H7 (cell line): Measurements from ENCODE around the gene PPFIA2. TPM values are rescaled to one million over a fixed set of nuclear protein-coding genes. Genes with fewer than 3 reads are reported as not detected.
"Not testable (repeated sequence)": the region's sequence is repeated elsewhere in the genome, so short reads cannot be mapped to it uniquely, and the experiment has no call there.

Experiments
- DNase-seq: peaks from one replicate; pipeline ENCODE4 v3.0.0; 2012
- H3K27me3 ChIP-seq: 2 replicates; pipeline ENCODE4 v1.6.0; 2011; ENCODE audit warnings: mild to moderate bottlenecking, low read length; ENCODE audit not compliant: control insufficient read depth, insufficient read depth
- H3K36me3 ChIP-seq: replicated peaks from 2 replicates; pipeline ENCODE4 v1.5.1; 2011; ENCODE audit warnings: low read length; ENCODE audit not compliant: control insufficient read depth, insufficient read depth
- H3K4me3 ChIP-seq: 2 replicates; pipeline ENCODE4 v1.5.1; 2011; ENCODE audit warnings: low read depth, mild to moderate bottlenecking, control low read depth, low read length, moderate library complexity; ENCODE audit not compliant: insufficient read depth
- total RNA-seq: library from RNA; depleted of rRNA; stranded (reverse); fragments of >200 nt; shearing (Covaris generic); gene quantifications from 2 replicates; pipeline ENCODE4 v1.2.3, GENCODE V29; 2014

The PPFIA2 gene
- total RNA-seq, 1 experiment from 2014 or later = 0.03 TPM

- H3K36me3 ChIP-seq = no peaks in the 10 kb centered on the region
- no peak overlapping the region for H3K4me3 ChIP-seq
- DNase-seq = no peak
- H3K27me3 ChIP-seq = no peaks in the 10 kb centered on the region
These were observed 141.2 kb downstream of the PPFIA2 start for GRCh38 chr12:81617915-81618314.

- Histone ChIP-seq H3K36me3 (no peaks in the 10 kb centered on the region), H3K4me3 (no peak overlapping the region), H3K27me3 (no peaks in the 10 kb centered on the region)
- DNase-seq = no peak
These were observed 144.0 kb downstream of the PPFIA2 start for GRCh38 chr12:81615026-81615588.

- no peaks in the 10 kb centered on the region for H3K27me3 ChIP-seq
- H3K4me3 ChIP-seq = no peak overlapping the region
- H3K36me3 ChIP-seq = no peaks in the 10 kb centered on the region
- DNase-seq = peak; percentile 18
These were observed 147.9 kb downstream of the PPFIA2 start for GRCh38 chr12:81610955-81611889.

GRCh38 chr12:81597928-81598604 lies 161.1 kb downstream of the PPFIA2 start:
- H3K36me3 ChIP-seq = no peaks in the 10 kb centered on the region
- no peak overlapping the region for H3K4me3 ChIP-seq
- no peak for DNase-seq
- H3K27me3 ChIP-seq = no peaks in the 10 kb centered on the region

- Histone ChIP-seq H3K4me3 (no peak overlapping the region), H3K27me3 (no peaks in the 10 kb centered on the region), H3K36me3 (no peaks in the 10 kb centered on the region)
- DNase-seq = no peak
These were observed 162.6 kb downstream of the PPFIA2 start for GRCh38 chr12:81596558-81596957.

- no peak overlapping the region for H3K4me3 ChIP-seq
- no peak for DNase-seq
- H3K27me3 ChIP-seq = no peaks in the 10 kb centered on the region
- H3K36me3 ChIP-seq = no peaks in the 10 kb centered on the region
These were observed 167.9 kb downstream of the PPFIA2 start for GRCh38 chr12:81591256-81591655.

GRCh38 chr12:81590703-81591102 lies 168.4 kb downstream of the PPFIA2 start:
- H3K4me3 ChIP-seq, H3K36me3 ChIP-seq, DNase-seq, H3K27me3 ChIP-seq: not testable (repeated sequence)

GRCh38 chr12:81588235-81589008 lies 170.7 kb downstream of the PPFIA2 start:
- Histone ChIP-seq H3K27me3 (no peaks in the 10 kb centered on the region), H3K36me3 (no peaks in the 10 kb centered on the region), H3K4me3 (no peak overlapping the region)
- DNase-seq = no peak

GRCh38 chr12:81585787-81586186 lies 173.4 kb downstream of the PPFIA2 start:
- no peak for DNase-seq
- H3K4me3 ChIP-seq = no peak overlapping the region
- H3K36me3 ChIP-seq = no peaks in the 10 kb centered on the region
- H3K27me3 ChIP-seq = no peaks in the 10 kb centered on the region

GRCh38 chr12:81573228-81573627 lies 185.9 kb downstream of the PPFIA2 start:
- Histone ChIP-seq H3K4me3 (no peak overlapping the region), H3K27me3 (no peaks in the 10 kb centered on the region), H3K36me3 (no peaks in the 10 kb centered on the region)
- DNase-seq = no peak

GRCh38 chr12:81572411-81572810 lies 186.7 kb downstream of the PPFIA2 start:
- H3K4me3 ChIP-seq = no peak overlapping the region
- H3K36me3 ChIP-seq = no peaks in the 10 kb centered on the region
- no peak for DNase-seq
- no peaks in the 10 kb centered on the region for H3K27me3 ChIP-seq

GRCh38 chr12:81570234-81570633 lies 188.9 kb downstream of the PPFIA2 start:
- Histone ChIP-seq H3K27me3 (no peaks in the 10 kb centered on the region), H3K36me3 (no peaks in the 10 kb centered on the region), H3K4me3 (no peak overlapping the region)
- DNase-seq = no peak

- no peaks in the 10 kb centered on the region for H3K36me3 ChIP-seq
- no peak overlapping the region for H3K4me3 ChIP-seq
- no peaks in the 10 kb centered on the region for H3K27me3 ChIP-seq
- no peak for DNase-seq
These were observed 194.9 kb downstream of the PPFIA2 start for GRCh38 chr12:81564237-81564636.

- DNase-seq = no peak
- Histone ChIP-seq H3K27me3 (no peaks in the 10 kb centered on the region), H3K4me3 (no peak overlapping the region), H3K36me3 (no peaks in the 10 kb centered on the region)
These were observed 201.1 kb downstream of the PPFIA2 start for GRCh38 chr12:81558031-81558430.
